ENCODE measurements around the gene CHST11.

CHST11 gene

DNA sequence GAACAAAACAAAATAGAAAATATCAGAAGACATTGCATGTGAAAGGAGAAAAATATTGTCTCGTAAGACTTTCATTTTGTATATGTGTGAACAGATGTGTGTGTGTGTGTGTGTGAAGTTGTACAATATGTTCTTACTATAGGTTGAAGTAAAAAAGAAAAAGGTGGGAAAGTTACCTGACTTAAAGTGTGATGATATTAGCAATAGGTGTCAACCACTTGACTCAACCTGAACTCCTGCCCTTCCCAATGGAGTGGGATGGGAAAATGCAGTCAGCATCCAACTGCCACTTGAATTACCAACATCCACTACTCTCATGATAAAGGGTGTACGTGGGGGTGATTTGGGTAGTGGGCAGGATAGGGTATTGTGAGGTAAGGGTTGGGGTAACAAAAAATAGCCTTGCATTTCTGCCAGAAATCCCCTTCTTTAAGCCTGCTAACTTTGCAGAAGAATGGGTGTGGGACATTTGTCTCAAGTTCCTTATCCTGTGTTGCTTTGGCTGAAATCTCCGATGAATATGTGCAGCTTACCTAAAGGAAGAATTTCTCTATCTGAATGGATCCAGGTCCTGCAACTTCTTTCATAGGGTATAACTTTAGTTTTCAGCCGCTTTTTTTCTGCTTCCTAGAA, 181.6 kb downstream of the CHST11 start:
- DNase-seq = no peak

DNA sequence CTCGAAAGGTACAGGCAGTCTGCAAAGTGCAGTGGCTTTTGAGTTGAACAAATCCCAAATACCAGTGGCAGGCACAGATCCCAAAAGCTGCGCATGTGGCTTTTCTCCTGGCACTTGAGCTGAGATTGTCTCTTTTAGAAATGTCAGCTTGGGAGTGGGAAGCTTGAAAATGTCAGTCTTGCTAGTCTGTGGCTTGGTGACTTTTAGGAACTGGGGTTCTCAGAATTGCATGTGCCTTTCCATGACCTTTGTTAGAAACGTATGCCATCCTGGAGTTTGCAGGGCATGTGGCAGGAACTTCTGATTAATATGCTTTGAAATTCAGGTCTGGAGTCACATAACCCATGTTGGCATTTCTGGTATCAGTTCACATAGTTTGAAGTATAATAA, 182.1 kb downstream of the CHST11 start:
- DNase-seq = no peak

DNA sequence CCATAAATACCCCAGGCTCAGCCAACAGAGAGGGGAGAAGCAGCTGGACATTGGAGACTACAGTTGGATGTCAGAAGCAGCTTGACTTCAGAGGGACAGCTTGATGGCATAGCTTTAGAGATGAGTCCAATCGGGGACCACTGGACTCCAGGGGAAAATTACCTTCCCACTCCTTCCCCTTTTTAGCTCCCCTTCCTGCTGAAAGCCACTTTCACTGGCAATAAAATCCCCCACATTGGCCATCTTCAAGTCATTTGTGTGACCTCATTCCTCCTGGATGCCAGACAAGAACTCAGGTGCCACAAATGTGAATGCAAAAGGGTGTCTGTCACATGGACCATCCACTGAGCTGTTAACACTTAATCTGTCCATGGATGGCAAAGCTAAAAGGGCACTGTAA, 184.2 kb downstream of the CHST11 start:
- no peak for DNase-seq

DNA sequence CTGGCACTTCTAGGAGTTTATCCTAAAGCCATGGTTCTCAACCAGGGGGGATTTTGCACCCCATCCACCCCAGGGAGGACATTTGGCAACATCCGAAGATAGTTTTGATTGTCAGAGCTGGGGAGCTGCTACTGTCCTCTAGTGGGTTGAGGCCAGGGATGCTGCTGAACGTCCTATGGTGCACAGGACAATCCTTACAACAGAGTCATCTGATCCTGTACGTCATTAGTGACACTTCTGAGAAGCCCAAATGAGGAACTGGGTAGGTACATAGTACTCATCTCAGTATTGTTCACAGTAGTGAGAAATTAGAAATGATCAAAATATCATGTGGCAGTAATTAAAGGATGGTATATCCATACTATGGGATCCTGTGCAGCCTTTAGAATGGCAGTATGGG, 185.1 kb downstream of the CHST11 start:
- no peak for DNase-seq

DNA sequence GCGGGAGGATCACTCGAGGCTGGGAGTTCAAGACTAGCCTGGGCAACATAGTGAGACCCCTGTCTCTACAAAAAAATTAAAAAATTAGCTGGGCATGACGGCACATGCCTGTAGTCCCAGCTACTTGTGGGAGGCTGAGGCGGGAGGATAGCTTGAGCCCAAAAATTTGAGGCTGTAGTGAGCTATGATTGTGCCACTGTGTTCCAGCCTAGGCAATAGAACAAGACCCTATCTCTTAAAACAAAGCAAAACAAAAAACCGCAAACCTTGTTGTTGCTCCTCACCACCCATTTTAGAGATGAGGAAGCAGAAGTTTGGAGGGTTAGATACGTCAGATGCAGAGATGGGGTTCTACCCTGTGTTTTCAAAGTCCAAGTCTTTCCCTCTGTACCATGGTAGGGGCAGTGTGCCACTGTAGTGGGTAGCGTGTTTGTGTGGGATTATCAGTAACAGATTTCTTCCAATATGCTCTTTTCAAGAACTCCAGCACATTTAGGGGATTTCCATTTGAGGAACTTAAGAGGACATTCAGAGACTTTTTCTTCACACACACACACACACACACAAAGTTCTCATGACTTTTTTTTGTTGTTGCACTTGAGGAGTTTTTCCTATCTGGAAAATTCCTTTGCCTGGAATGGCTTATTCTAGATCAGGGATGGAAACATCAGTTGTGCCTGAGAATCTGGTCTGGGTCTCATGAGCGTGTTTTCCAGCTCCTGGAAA, 186.5 kb downstream of the CHST11 start:
- no peak for DNase-seq

DNA sequence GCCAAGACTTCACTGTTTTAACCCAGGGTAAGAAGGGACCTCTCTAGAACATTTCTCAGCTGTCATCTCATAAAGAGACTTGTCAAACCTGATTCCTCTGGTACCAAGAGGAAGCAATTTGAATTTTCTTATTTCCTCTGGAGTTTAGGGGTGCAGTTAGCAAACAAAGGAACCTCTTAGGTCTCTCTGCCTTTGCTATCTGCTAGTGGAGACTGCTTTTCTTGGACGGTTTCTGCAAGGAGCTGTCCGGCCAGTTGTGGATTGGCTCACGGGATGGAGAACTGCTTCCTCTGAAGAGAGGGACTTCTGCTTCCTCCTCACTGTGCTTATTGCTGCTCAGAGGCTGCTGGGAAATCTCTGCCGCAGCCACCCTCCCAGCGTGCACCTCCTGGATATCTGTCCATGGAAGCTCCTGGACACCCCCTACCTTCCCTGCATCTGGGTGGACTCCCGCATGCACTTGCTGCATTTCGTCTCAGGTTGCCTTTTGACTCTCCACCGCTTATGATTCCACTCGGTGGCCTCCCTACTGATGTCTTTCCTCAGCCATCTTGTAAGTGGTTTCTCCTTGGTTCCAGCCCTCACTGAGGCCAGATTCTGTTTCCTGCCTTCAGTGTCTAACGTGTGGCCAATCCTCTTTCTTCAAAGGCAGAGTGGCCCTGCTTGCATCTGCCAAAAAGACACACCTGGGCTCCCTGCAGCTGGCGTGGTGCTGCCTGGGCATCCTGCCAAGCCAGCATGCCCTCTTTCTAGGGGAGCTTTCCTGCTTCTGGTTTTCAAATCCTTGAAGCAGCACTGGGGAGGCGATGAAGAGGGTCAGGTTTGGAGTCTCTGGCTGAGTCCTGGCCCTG, 187.3 kb downstream of the CHST11 start:
- DNase-seq = peak; percentile 98

DNA sequence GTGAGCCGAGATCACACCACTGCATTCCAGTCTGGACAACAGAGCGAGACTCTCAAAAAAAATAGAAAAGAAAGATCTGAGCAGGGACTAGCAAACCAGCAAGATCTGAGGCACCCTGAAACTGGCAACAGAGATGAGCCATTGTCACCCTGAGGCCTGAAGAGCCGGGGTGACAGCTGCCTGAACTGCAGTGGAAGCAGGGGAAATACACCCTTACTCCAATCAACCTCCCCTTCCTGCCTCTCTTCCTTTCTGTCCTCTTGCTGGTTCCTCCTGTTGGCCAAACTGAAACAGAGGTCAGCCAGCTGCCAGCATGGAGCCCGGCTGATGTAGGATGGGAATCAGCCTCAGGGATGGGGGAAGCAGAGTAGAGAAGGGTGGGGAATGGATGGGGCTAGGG, 192.0 kb downstream of the CHST11 start:
- no peak for DNase-seq

DNA sequence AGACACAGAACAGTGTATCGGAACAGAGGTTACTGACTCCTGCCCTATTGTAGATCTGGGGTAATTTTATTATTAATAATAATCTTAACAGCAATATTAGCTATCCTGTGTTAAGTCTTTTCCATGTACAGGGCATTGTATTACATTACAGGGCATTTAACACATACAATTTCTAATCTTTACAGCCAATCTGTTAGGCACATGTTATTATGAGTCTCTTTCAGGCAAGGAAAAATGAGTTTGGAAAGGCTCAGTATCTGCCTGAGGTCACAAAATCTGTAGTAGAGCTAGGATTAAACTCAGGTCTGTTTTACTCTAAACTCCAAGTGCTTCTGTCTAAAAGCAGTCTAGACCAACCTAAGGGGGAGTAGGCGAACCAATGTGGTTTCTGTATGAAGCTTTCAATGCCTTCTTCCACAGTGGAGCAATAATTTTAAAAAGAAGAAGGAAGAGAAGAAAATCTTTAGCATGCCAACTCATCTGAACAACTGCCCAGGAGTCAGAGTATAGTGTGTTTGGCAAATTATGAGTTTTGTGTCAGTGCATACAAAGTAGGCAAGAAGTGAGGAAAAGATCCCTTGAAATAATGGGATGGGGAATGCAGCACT, 192.6 kb downstream of the CHST11 start:
- no peak for DNase-seq

DNA sequence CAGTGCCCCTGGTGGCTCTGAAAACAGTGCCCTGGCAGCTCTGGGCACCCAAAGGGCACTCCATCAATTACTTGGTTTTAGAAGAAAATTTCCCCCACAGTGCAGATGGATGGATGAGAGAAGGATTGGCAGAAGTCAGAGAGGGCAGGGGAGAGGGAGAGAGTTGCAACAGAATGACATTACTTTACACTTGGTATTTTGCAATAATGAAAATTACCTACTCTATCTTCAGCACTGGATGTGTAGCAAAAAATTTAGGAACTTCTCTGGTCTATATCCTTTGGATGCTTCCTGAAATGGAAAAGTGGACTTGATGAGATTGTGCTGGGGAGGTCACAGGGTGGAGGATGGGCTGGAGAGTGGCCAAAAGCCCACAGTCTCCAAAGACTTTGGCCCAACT, 193.2 kb downstream of the CHST11 start:
- DNase-seq = no peak

DNA sequence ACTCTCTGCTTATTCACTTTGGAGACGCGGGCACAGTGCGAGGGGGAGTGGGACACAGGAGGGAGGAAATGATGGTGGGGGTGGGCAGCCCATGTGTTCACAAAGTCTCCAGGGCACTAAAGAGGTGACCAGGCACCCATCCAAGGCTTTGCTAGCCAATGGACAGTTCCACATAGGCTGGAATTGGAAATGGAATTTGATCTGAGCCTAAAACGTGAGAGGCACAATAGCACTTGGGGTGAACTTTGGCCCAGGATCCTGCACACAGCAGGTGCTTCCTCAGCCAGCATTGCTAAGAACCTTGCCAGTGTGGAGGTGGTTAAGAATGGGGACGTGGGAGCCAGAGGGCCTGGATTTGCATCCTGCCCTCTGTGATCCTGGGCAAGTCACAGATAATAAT, 193.8 kb downstream of the CHST11 start:
- no peak for DNase-seq

DNA sequence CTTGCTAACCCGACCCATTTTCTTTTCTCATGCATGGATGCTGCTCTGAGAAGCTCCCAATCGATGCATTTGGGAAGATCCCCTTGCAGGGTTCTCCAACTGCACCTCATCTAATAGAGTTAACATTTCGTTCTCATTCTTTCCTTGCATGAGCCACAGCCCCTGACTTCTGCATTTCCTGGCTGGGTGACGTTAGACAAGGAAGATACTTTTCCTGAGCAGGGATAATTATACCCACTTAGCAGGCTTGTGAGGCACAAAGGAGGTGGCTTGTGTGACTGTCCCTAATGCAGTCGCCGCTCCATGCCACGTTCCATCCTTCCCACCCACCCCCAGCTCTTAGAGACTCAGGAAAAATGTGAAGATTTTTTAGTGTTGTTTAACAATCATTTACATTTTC, 195.1 kb downstream of the CHST11 start:
- no peak for DNase-seq

DNA sequence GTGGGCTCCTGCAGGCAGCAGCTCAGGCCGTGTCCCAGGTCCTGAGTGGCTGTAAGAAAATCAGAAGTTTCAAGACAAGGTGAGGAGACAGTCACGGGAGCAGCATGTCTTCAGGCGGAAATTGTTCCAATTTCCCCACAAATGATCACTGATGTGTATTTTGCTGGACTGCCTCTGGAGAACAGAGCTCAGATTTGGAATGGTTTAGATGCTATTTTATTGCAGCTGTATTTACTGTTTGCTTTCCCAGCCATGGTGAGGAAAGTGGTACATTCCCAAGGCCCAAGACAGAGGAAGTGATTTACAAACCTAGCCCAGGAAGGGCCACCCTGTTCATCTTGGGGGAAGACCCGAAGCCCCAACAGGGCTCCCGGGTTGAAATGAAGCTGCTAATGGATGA, 195.6 kb downstream of the CHST11 start:
- DNase-seq = no peak

DNA sequence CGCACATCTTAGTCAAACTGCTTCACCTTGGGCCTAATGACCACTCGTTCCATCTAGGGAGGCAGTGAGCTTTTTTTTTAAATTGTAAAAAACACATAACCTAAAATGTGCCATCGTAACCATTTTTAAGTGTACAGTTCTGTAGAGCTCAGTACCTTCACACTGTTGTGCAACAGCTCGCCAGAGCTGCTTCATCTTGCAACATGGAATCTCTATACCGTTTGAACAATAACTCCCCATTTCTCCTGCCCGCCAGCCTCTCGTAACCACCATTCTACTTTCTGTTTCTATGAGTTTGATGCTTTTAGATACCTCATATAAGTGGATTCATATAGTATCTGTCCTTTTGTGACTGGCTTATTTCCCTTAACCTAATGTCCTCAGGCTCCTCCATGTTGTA, 196.2 kb downstream of the CHST11 start:
- no peak for DNase-seq

DNA sequence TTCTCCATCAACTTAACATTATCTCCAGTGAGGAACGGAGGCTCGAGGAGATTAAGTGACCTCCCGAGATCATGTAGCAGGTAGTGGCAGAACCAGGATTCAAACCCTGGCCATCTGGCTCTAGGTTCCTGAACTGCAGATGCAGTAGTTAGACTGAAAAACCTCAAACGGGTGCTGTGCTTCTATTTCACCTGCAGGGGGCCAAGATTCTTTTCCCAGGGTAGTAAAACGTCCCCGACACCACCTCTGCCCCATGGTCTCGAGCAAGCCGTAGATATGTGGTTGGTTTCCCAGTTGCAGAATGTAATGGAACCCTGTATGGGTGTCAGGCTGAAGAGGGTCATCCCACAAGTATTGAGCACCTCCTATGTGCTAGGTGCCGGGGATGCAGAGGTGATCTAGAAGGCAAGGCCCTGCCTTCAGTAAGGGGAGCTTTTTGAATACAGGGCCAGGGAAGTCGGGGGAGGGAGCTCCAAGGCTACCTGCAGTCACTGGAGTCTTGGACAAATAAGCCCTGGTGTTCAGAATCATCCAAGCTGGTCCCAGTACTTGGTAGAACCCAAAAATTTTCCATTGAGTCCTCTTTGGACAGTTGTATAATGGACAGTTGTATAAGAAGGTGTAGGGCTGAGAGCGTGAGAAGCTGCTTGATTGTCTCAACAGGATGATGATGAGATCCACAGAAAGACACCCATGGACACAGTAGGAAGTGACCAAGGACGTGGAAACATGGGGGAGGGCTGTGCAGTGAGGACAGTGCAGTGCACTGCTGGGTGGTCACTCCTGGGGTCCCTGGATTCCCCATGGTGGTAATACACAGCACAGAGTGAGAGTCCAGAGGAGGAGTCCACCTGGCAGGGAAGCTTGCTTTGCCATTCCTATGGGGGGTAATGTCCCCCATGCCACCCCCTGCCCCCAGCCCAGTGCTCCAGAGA, 197.2 kb downstream of the CHST11 start:
- DNase-seq = no peak

DNA sequence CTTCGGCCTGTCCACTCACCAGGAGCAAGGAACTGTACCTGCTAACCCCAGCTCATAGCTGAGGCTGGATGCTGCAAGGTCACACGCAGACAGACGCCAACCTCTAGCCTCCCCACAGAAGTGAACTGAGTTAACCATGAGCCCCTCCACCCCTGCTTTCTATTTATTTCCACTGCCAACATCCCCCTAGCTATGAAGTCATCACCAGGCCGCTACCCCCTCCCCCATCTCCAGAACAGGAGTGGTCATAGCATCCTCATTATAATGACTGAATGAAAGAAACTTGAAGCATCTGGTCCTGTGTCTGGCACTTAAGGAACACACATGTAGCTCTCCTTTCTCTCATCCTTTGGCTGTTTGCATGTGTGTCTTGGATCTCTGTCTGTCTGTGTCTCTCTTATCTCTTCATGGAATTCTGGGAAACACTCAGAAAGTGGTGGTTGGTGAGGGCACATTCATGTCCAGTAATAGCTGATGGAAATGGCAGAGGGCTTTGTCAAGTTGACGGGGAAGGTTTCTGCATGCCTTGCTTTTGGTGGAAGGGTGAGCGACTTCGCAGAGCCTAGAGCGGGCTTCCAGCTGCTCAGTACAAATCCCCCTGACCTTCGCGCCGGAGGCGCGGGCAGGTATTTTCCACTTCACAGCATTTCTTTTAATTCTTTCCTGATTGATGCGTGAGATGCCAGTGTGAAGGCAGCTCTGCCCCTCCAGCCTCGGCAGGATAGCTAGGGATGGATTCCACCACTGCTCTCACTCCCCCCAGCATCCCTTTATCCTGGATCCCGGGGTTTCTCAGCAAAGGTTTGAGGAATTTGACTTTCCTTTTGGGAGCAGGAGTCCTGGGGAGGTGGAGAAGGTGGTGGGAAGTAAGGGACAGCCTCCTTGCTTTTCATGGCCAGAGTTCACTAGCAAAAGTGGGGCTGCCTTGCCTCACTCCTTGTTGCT, 198.2 kb downstream of the CHST11 start:
- DNase-seq = no peak

DNA sequence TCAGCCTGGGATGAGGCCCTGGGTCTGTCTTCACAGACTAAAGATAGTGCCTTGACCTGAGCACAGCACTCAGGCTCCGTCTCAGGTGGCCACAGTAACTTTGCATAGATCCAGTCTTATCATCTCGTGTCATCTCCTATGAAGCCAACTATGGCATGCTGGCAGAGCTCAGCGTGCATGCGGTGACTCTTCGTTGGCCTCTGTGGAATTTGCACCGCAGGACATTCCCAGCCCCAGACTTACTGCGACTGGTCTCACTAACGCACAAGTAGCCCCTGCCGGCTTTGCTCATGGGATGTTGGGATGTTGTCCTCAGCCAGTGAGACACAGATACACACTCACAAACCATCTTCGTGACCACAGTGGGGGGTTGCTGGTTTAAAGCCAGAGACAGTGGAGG, 199.6 kb downstream of the CHST11 start:
- no peak for DNase-seq

DNA sequence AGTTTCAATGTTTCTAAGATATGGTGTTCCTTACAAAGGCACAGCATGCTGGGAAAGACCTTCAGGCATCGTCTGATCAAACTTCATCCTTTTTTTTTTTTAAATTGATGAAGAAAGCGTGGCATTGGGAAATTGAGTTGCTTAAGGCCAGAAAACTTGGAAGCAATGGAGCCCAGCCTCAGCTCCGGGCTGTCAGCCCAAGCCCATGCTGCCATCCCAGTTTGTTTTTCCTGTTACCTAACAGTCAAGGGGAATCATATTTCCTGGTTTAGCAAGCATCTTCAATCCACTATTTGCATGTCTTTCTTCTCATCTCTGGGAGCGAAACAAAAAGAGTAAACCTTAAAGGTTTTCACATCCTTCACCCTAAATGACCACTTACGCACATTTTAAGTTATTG, 200.2 kb downstream of the CHST11 start:
- no peak for DNase-seq

DNA sequence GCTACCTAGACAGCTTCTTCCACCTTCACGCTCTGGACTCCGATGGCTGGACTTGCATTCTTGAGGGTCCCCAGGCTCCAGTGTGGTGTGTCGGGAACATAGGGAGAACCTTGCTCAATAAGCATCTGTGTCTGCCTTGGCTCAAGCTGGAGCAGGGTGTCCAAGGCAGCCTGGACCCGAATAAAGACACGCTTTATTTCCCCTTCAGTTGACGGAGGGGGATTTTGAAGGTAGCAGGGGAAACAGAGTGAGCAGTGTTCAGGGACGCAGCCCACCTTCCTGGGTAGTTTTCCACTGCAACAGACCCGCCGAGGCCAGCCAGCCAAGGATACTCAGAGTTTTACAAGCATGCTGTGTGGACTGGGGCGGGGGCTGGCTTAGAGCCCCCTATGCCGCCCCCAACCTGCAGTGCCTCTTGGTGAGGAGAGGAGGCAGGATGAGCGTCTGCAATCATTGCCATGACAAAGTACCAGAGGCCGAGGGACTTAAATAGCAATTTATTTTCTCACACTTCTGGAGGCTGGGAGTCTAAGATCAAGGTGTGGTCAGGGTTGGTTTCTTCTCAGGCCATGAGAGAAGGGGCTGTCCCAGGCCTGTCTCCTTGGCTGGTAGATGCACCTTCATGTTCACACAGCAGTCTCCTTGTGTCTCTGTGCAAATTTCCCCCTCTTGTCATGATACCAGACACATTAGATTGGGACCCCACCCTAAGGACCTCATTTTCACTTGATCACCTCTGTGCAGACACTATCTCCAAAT, 201.2 kb downstream of the CHST11 start:
- DNase-seq = no peak

DNA sequence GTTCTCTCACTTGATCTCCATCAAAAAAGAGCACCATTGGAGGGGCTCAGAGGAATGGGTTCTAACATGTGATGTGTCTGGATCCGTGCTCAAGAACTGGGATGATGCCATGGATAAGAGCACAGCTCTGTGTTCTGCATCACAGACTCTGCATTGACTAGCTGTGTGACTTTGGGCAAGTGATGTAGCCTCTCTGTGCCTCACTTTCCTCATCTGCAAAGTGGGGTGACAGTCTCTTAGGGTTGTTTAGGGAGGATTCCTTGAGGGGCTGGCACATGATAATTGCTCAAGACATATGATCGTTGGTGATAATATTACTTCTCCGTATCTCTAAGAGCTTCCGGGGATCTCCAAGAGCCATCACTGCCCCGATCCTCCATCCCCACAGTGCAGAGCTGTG, 202.3 kb downstream of the CHST11 start:
- no peak for DNase-seq

DNA sequence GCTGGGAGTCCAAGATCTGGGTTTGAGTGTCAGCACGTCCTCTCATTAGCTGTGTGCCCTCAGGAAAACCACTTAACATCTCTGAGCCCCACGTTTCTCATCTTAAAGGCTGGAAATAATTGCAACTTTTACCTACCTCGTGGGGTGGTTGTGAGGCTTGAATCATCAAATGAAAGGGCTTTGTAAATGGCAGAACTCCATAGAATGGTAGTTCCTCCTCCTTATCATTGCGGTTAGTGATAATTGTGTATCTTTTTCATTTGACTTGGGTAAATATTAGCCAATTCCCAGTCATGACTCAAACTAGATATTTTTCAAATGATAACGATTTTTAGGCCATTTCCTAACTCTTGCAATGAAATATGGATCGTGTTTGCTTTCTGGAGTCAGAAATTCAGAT, 205.5 kb downstream of the CHST11 start:
- no peak for DNase-seq

DNA sequence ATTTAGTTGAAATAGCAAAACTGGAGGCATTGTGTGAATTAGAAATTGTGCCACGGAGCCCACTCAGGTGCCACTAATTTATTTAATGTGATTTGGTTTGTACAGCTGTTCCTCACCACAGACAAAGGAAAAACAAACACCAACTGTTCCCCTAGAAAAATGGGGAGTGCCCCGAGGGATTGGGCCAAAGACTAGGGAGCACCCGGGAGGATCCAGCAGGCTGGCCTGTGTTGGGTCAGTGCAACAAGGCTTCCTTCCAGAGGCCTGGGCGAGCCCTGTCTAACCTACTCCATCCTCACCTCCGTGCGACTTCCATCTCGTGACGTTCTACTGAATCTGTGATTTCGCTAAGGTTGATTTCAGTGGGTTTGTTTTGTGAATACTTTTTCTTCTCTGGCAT, 206.2 kb downstream of the CHST11 start:
- DNase-seq = no peak
